ENCODE data around the gene C12orf50.
"Not testable (repeated sequence)": the region's sequence is repeated elsewhere in the genome, so short reads cannot be mapped to it uniquely, and the experiment has no call there.

Gene C12orf50

GRCh38 chr12:88029093-88029665 lies at the start of gene C12orf50:
TSS of gene C12orf50 (minus strand) at chr12:88029401. CDS start at chr12:88026962, 2,439 bp downstream.
- DNase-seq (ENCODE audit: low read depth): no peak

GRCh38 chr12:88067301-88067700 lies 38.1 kb upstream of the C12orf50 start:
- DNase-seq (ENCODE audit: low read depth): no peak

DNA sequence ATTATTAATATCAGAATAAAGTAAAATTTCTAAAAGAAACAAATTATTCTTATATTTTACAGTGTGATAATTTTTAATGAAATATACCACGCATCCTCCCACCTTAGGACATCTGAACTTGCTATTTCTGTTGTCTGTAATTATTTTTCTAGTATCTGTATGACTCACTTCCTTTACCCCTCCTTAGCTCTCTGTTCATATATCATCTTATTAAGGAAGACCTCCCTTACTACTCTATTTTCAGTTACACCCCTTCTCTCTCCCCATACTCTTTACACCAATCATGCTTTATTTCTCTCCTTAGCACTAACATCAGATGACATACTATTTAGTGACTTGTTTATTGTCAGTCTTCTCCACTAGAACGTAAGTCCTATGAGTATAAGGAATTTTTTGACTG lies 34.2 kb upstream of the C12orf50 start:
- no peak for DNase-seq (ENCODE audit: low read depth)

DNA sequence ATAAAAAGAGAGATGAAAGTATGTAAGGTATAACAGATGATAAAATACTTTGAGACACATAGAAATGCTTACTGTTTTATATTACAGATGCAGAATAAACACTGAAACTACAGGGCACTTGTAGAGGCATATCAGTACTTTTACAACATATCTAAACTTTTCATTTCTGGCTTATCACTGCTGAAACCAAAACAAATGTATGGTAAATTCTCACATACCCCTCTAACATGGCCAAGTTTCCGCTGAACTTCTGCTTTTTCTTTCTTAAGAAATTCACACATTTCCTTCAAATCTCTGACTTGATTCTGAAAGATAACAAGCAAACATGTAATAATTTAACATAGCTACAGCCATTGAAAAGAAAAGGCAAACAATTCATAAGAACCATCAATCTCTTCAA lies 33.3 kb upstream of the C12orf50 start:
- no peak for DNase-seq (ENCODE audit: low read depth)

DNA sequence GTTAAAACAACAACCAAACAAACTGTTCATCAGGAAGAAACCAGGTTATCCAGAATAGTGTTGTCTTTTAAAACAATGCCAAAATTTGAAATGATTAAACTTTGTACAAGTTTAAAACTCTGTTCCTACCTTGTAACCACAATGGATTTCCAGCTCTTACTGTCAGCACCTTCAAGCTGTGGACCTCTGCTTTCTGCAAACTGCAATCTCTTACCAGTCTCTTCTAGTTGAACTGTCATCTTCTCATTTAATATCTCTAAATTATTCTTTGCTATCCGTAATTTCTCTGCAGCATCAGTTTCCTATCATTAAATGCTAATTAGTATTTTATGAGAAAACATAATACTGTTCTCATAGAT lies 29.5 kb upstream of the C12orf50 start:
- DNase-seq (ENCODE audit: low read depth): no peak

DNA sequence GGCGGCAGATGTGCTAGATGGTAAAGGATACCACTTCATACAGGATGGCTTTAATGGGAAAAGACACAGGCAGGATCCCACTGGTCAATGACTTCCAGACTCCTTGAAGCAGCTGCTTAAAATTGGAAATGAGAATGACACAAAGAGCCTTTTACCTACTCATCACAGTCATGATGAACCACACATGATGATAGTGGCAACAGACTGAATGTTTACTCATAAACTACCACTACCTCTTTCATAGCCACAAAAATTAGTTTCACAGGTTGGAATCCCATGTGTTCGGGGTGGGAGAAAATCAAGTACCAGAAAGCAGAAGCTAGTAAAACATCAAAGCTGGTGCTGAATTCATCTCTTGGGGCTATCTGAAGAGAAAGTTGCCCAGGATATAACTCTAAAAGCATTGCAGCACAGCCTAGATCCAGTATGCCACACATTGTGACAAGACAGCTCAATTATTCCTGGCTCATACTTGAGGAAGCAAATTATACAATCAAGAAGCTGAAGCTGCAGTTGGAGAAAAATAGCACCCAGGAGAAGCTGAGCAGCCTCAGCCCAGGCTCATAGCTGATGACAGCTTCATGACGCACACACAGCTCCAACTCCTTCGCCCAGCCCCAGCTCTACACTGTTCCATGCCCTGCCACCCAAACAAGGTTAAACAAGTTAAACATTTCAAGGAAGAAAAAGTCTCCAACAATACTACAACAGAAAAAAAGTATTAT lies 29.0 kb upstream of the C12orf50 start:
- no peak for DNase-seq (ENCODE audit: low read depth)

- DNase-seq (ENCODE audit: low read depth): no peak
These were observed 27.4 kb upstream of the C12orf50 start for GRCh38 chr12:88056571-88056970.

GRCh38 chr12:88052686-88053085 lies 23.5 kb upstream of the C12orf50 start:
- no peak for DNase-seq (ENCODE audit: low read depth)

DNA sequence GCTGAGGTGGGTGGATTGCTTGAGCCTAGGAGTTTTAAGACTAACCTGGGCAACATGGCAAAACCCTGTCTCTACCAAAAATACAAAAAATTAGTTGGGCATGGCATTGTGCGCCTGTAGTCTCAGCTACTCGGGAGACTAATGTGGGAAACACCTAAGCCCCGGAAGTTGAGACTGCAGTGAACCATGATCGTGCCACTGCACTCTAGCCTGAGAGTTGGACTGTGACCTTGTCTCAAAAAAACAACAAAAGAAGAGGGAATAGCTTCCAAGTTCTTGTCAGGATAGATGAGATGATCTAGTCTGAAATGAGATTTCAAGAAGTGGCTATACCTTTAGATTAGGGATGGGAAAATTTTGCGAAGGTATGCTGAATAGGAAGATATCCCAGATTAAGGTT lies 14.8 kb upstream of the C12orf50 start:
- DNase-seq (ENCODE audit: low read depth): no peak

- no peak for DNase-seq (ENCODE audit: low read depth)
These were observed 8.6 kb upstream of the C12orf50 start for GRCh38 chr12:88037770-88038169.

DNA sequence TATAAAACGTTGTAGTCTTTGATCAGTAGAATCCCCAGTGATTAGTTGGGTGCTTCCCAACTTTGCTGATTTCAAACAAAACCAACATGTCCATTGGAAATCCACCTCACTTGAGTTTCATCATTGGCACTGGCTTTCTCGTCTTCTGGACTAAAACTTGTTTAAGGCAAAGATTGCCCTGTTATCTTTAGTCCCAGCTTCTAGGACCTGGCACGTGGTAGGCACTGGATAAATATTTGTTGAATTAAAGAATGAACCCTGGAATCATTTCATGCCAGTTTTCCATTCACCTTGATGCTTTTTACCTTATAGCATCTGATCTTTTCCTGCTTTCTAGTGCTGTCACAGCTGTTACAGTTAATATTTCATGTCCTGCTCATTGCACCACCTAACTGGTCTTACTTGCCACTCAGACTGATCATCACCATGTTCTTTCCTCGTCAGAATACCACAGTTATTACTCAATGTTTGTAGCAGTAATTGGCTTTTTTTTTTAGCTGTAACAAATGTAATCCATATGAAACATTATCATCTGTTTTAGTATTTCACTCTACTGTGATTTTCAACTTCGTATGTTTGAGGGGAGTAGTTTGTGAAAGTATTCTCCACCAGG lies 7.3 kb upstream of the C12orf50 start:
- no peak for DNase-seq (ENCODE audit: low read depth)

GRCh38 chr12:88035907-88036289 lies 6.7 kb upstream of the C12orf50 start:
- no peak for DNase-seq (ENCODE audit: low read depth)

GRCh38 chr12:88035271-88035906 lies 6.2 kb upstream of the C12orf50 start:
- DNase-seq (ENCODE audit: low read depth): peak; percentile 70

DNA sequence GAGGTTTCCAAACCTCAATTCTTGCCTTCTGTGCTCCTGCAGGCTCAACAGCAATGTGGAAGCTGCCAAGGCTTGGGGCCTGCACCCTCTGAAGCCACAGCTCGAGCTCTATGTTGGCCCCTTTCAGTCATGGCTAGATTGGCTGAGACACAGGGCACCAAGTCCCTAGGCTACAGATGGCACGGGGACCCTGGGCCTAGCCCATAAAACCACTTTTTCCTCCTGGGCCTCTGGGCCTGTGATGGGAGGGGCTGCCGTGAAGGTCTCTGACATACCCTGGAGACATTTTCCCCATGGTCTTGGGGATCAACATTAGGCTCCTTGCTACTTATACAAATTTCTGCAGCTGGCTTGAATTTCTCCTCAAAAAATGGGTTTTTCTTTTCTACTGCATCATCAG lies 2.0 kb upstream of the C12orf50 start:
- DNase-seq (ENCODE audit: low read depth): not testable (repeated sequence)

GRCh38 chr12:88026196-88026595 lies 3.0 kb downstream of the C12orf50 start:
- DNase-seq (ENCODE audit: low read depth): no peak

GRCh38 chr12:88017964-88018363 lies 11.2 kb downstream of the C12orf50 start:
- no peak for DNase-seq (ENCODE audit: low read depth)

- no peak for DNase-seq (ENCODE audit: low read depth)
These were observed 13.4 kb downstream of the C12orf50 start for GRCh38 chr12:88015825-88016224.

- no peak for DNase-seq (ENCODE audit: low read depth)
These were observed 17.4 kb downstream of the C12orf50 start for GRCh38 chr12:88011755-88012154.

DNA sequence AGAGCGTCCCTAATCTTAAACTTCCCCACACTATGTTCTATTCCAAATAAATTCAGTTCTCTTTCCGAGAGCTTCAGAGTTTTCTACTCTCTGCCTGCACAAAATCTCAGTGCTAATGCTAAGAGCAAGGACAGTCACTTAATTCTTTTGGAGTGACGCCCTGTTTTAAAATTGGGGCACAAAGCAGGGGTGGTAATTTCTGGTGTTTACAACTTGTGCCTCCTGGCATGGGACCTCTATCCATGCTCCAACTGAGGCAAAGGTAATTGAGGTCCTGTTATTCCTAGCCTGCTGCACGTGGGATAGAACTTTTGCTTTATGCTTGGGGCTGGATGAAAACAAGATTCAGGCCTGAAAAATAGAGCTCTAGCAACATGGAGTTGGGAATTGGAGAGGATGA lies 22.9 kb downstream of the C12orf50 start:
- DNase-seq (ENCODE audit: low read depth): no peak

DNA sequence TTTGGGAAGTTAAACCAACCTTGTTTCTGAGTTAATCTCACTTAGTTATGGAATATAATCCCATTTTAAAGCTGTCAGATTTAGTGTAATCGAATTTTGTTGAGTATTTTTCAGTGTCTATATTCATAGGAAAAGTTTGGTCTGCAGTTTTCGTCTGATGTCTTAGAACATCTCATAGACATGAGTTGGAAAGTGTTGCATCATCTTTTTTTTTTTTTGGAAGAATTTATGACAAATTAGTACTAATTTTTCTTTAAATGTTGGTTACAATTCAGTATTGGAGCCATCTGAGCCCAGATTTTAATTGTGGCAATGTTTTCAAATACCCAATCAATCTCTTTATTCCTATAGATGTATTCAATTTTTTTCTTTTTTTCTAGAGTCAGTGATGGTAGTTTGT lies 27.9 kb downstream of the C12orf50 start:
- no peak for DNase-seq (ENCODE audit: low read depth)

DNA sequence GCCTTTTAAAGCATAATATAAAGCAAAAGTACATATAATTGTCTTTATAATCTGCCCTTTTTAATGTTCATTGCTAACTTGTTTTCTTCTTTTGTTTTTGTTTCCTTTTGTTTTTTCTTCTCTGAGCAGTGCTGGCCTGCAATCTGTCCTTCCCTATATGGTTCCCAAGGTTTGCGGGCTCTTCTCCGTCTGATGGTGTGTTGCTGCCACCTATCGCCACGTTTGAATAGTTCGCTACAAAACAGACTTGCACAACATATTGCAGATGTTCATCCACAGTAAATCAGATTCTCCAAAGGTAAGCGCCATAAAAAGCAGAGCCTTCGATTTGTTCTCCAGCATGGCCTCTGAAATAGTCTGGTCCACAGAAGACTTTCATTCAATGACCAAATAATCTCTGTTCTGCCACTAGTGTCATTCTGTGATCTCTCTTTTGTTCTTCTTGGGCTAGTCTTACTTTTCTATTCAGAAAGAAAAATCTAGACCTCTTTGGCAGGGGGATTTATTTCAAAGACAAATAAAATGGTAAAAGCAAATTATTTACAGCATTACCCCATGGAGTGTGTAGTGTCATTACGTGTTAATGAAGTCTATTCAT lies 33.5 kb downstream of the C12orf50 start:
- DNase-seq (ENCODE audit: low read depth): no peak

- no peak for DNase-seq (ENCODE audit: low read depth)
These were observed 37.7 kb downstream of the C12orf50 start for GRCh38 chr12:87991483-87991882.

- no peak for DNase-seq (ENCODE audit: low read depth)
These were observed 40.7 kb downstream of the C12orf50 start for GRCh38 chr12:87988534-87988933.

Data from stimulated activated CD8-positive, alpha-beta memory T cell treated with anti-CD3 and anti-CD28 coated beads, Interleukin-12 subunit alpha, Interleukin-12 subunit beta, amount 100 ng/mL, for 1 hour (primary cell).